Muscle of leg (tissue), 11 donors: ENCODE measurements around the gene SOD3. TPM values are rescaled to one million over a fixed set of nuclear protein-coding genes. Genes with fewer than 3 reads are reported as not detected.

Source experiments
- DNase-seq: peaks from one replicate; pipeline ENCODE4 v3.0.0; 2013
- H3K27ac ChIP-seq: one replicate; pipeline ENCODE4 v1.5.1; 2013; ENCODE audit warnings: mild to moderate bottlenecking, low read length, control low read depth
- H3K27me3 ChIP-seq: one replicate; pipeline ENCODE4 v1.6.1; 2013; ENCODE audit warnings: low read length; ENCODE audit not compliant: control insufficient read depth, insufficient read depth
- H3K36me3 ChIP-seq: one replicate; pipeline ENCODE4 v1.6.1; 2013; ENCODE audit warnings: low read length; ENCODE audit not compliant: control insufficient read depth, insufficient read depth
- H3K4me1 ChIP-seq: one replicate; pipeline ENCODE4 v1.6.1; 2013; ENCODE audit warnings: low read length; ENCODE audit not compliant: control insufficient read depth, insufficient read depth
- H3K4me3 ChIP-seq: one replicate; pipeline ENCODE4 v1.5.1; 2013; ENCODE audit warnings: low read length, control low read depth
- H3K9me3 ChIP-seq: replicated peaks from 2 replicates; pipeline ENCODE4 v1.6.1; 2013; ENCODE audit warnings: low read depth, low read length; ENCODE audit not compliant: control insufficient read depth
- WGBS: methylation state at CpG from one replicate; pipeline ENCODE4 v1.1.5; 2013; ENCODE audit warnings: missing lambda C conversion rate; ENCODE audit not compliant: insufficient coverage; 5-methylcytosine and 5-hydroxymethylcytosine counted together
- polyA plus RNA-seq, 8 donors: library from polyadenylated mRNA; unstranded; fragments of 120-200 nt; gene quantifications; one replicate each; pipeline versions ENCODE4 v1.2.1 to v1.2.3, GENCODE V29; 2013; ENCODE audit warnings: inconsistent platforms in 1 of 8, low replicate concordance in 1 of 8; ENCODE audit not compliant: insufficient read length in 8 of 8, insufficient read depth in 1 of 8
- total RNA-seq: library from RNA; stranded (reverse); fragments of 120-200 nt; gene quantifications from one replicate; pipeline ENCODE4 v1.2.4, GENCODE V29; 2013

The SOD3 gene
- total and polyA plus RNA-seq, 9 donors, result 9.1 to 33.4 (median 26.2) TPM

GRCh38 chr4:24791043-24791442, 4.3 kb upstream of the SOD3 start:
- no peak for DNase-seq
- Histone ChIP-seq H3K36me3 (no peaks in the 10 kb centered on the region), H3K27me3 (peaks cover 5% of the 10 kb centered on the region), H3K4me1 (peaks cover 19% of the 10 kb centered on the region), H3K27ac (no peak overlapping the region), H3K4me3 (no peak overlapping the region), H3K9me3 (no peaks in the 10 kb centered on the region)

DNA sequence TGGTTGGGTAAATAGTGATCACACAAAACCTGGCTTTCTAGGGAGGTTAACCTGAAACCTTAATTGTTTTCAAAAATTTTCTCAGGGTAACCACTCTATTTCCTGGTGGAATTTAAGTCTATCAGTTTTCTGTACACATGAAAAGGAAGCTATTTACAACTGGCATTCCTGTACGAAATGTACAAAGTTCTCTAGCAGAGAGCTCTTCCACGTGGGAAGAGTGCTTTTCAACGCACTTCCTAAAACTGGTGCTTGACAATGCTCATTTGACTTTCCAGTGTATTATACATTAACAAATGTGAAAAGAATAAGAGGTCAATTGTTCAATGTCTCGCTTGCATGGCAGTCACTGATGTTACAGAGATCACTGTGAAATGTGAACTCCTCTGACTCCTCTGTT, 2.8 kb upstream of the SOD3 start:
- H3K27me3 ChIP-seq, result peaks cover 6% of the 10 kb centered on the region

GRCh38 chr4:24793219-24794005, 2.0 kb upstream of the SOD3 start:
- no peak for DNase-seq
- Histone ChIP-seq H3K27ac (no peak overlapping the region), H3K4me3 (no peak overlapping the region), H3K27me3 (peaks cover 10% of the 10 kb centered on the region), H3K9me3 (no peaks in the 10 kb centered on the region), H3K4me1 (peaks cover 24% of the 10 kb centered on the region), H3K36me3 (no peaks in the 10 kb centered on the region)
- WGBS, result 70% methylated on average over 6 of the region's 8 CpGs

More for the DNA sequence above, 2.8 kb upstream of the SOD3 start:
- Histone ChIP-seq H3K9me3 (no peaks in the 10 kb centered on the region), H3K4me3 (no peak overlapping the region), H3K4me1 (peaks cover 24% of the 10 kb centered on the region), H3K27ac (no peak overlapping the region), H3K36me3 (no peaks in the 10 kb centered on the region)
- no peak for DNase-seq
- WGBS, result no CpG with 5 or more reads among the region's 4 CpGs

- Histone ChIP-seq H3K27me3 (peaks cover 17% of the 10 kb centered on the region), H3K36me3 (no peaks in the 10 kb centered on the region), H3K4me1 (peaks cover 24% of the 10 kb centered on the region), H3K27ac (peak overlapping the region; percentile 91), H3K4me3 (no peak overlapping the region), H3K9me3 (no peaks in the 10 kb centered on the region)
- DNase-seq, result no peak
- 33% methylated on average over 2 of the region's 4 CpGs for WGBS
Measured at GRCh38 chr4:24794051-24794450, 1.3 kb upstream of the SOD3 start.

GRCh38 chr4:24794480-24794879, 893 bp upstream of the SOD3 start:
- Histone ChIP-seq H3K27ac (peak overlapping the region; percentile 91), H3K4me3 (no peak overlapping the region), H3K36me3 (no peaks in the 10 kb centered on the region), H3K4me1 (peaks cover 27% of the 10 kb centered on the region), H3K9me3 (no peaks in the 10 kb centered on the region), H3K27me3 (peaks cover 21% of the 10 kb centered on the region)
- WGBS, result 54% methylated on average over 8 of the region's 10 CpGs
- DNase-seq, result peak; percentile 90

DNA sequence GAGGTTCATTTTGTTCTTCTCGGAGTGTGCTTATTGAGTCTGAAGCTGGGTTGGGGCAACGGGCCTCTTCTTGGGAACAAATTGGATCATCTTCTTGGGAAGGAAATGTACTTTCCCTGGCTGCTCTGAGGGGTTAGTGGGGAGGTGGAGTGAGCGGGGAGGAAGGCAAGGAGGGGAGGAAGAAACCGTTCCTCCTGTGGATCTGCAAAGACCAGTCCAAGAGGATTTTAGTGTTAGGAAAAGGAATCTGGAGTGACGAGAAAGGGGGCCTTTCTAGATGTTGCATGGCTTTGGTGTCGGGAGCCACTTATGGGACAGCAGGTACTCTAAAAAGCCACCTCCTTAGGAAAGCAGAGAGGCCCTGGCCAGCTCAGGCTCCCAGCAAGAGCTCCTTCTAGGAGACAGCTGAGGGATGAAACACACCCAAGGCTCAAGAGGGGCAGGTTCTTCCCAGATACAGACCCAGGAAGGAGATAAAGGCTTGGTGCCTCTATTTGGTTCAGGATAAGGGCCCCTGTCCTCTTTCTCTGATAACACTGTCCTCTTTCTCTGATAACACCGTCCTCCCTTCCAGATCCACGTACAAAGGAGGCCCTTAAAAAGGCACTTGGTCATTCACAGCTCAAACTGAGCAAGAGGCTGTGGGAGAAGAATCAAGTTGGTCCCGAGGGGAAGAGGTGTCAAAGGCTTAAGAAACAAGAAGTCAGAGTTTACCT, 451 bp downstream of the SOD3 start:
- peak overlapping the region; percentile 91 for H3K27ac ChIP-seq
- peaks cover 32% of the 10 kb centered on the region for H3K27me3 ChIP-seq
- H3K36me3 ChIP-seq, result no peaks in the 10 kb centered on the region
- H3K4me3 ChIP-seq, result peak overlapping the region; percentile 35
- WGBS, result 13% methylated on average over 4 of the region's 9 CpGs
- peak; percentile 29 for DNase-seq
- H3K4me1 ChIP-seq, result peaks cover 35% of the 10 kb centered on the region
- H3K9me3 ChIP-seq, result no peaks in the 10 kb centered on the region

DNA sequence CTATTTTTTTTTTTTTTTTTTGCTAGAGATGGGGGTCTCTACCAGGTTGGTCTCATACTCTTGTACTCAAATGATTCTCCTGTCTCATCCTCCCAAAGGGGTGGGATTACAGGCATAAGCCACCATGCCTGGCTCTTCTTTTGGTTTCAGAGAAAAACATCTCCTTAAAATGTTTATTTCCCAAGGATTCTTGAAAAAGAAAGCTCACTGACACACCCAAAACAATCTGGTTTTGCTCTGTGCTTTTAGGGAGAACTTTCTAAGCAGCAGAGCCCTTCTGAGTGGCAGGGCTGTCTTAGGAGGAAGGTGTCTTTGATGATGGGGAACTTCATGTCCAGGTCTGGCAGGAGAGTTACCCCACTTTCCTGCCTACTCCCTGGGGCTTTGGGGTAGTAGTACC, 1.2 kb downstream of the SOD3 start:
- Histone ChIP-seq H3K27me3 (peaks cover 39% of the 10 kb centered on the region), H3K9me3 (no peaks in the 10 kb centered on the region), H3K36me3 (no peaks in the 10 kb centered on the region), H3K4me1 (peaks cover 42% of the 10 kb centered on the region), H3K4me3 (no peak overlapping the region), H3K27ac (peak overlapping the region; percentile 31)
- peak; percentile 52 for DNase-seq

DNA sequence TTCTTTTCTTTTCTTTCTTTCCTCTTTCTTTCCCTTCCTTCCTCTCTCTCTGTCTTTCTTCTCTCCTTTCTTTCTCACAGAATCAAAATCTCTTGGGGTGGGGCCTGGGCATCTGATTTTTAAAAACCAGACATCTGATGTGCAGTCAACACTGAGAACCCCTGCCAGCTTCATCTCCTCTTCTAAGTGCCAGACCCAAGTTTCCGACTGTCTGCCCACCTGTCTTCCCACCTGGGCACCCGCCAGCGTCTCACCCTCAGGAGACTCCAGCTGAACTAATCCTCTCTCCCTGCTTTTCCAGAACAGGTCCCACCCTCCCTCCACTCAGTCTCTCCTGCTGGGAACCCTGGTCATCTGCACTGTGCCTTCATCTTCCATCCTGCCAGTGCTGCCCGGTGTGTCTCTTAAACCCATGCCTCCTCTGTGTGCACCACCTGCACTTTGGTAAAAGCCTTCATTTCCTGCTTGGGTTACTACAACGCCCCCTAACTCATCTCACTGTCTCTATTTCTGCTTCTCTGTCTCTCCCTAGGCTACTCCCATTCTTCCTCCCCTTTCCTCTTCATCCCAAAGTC, 2.8 kb downstream of the SOD3 start:
- no peak for DNase-seq
- peaks cover 44% of the 10 kb centered on the region for H3K4me1 ChIP-seq
- peaks cover 39% of the 10 kb centered on the region for H3K27me3 ChIP-seq
- no peaks in the 10 kb centered on the region for H3K9me3 ChIP-seq
- no peak overlapping the region for H3K4me3 ChIP-seq
- 59% methylated on average over 5 of the region's 5 CpGs for WGBS
- H3K27ac ChIP-seq, result no peak overlapping the region
- H3K36me3 ChIP-seq, result no peaks in the 10 kb centered on the region

GRCh38 chr4:24799196-24799543, 3.8 kb downstream of the SOD3 start:
- 61% methylated on average over 9 of the region's 13 CpGs for WGBS
- no peak for DNase-seq
- Histone ChIP-seq H3K4me3 (no peak overlapping the region), H3K27me3 (peaks cover 39% of the 10 kb centered on the region), H3K4me1 (peaks cover 42% of the 10 kb centered on the region), H3K9me3 (no peaks in the 10 kb centered on the region), H3K36me3 (no peaks in the 10 kb centered on the region), H3K27ac (no peak overlapping the region)

DNA sequence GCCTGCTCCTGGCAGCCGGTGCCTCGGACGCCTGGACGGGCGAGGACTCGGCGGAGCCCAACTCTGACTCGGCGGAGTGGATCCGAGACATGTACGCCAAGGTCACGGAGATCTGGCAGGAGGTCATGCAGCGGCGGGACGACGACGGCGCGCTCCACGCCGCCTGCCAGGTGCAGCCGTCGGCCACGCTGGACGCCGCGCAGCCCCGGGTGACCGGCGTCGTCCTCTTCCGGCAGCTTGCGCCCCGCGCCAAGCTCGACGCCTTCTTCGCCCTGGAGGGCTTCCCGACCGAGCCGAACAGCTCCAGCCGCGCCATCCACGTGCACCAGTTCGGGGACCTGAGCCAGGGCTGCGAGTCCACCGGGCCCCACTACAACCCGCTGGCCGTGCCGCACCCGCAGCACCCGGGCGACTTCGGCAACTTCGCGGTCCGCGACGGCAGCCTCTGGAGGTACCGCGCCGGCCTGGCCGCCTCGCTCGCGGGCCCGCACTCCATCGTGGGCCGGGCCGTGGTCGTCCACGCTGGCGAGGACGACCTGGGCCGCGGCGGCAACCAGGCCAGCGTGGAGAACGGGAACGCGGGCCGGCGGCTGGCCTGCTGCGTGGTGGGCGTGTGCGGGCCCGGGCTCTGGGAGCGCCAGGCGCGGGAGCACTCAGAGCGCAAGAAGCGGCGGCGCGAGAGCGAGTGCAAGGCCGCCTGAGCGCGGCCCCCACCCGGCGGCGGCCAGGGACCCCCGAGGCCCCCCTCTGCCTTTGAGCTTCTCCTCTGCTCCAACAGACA, 4.4 kb downstream of the SOD3 start:
- Histone ChIP-seq H3K36me3 (no peaks in the 10 kb centered on the region), H3K4me3 (peak overlapping the region; percentile 31), H3K9me3 (no peaks in the 10 kb centered on the region), H3K27ac (no peak overlapping the region), H3K27me3 (peaks cover 41% of the 10 kb centered on the region), H3K4me1 (peaks cover 36% of the 10 kb centered on the region)
- 19% methylated on average over 103 of the region's 103 CpGs for WGBS
- DNase-seq, result peak; percentile 46
